H9 (cell line): ENCODE data around the gene RAB25. TPM values are rescaled to one million over a fixed set of nuclear protein-coding genes. Genes with fewer than 3 reads are reported as not detected.
"Not testable (repeated sequence)": the region's sequence is repeated elsewhere in the genome, so short reads cannot be mapped to it uniquely, and the experiment has no call there.

Source experiments
- DNase-seq: peaks from one replicate; pipeline ENCODE4 v3.0.0-alpha.2; 2017
- H2AFZ ChIP-seq: one replicate; pipeline ENCODE4 v1.6.1; 2013; ENCODE audit warnings: mild to moderate bottlenecking, low read length, control low read depth, moderate library complexity
- H2AK5ac ChIP-seq: 2 replicates; pipeline ENCODE4 v1.6.1; 2013; ENCODE audit warnings: low read length, control low read depth, mixed read lengths; ENCODE audit not compliant: insufficient read length
- H2BK120ac ChIP-seq: one replicate; pipeline ENCODE4 v1.6.1; 2013; ENCODE audit warnings: low read depth, mild to moderate bottlenecking, low read length, control low read depth, inconsistent platforms; ENCODE audit not compliant: poor library complexity, severe bottlenecking
- H2BK12ac ChIP-seq: 2 replicates; pipeline ENCODE4 v1.6.1; 2013; ENCODE audit warnings: low read length, control low read depth, mixed read lengths, low read depth; ENCODE audit not compliant: insufficient read length
- H2BK15ac ChIP-seq: 2 replicates; pipeline ENCODE4 v1.6.1; 2013; ENCODE audit warnings: low read depth, low read length, control low read depth
- H2BK20ac ChIP-seq: one replicate; pipeline ENCODE4 v1.6.1; 2013; ENCODE audit warnings: low read depth, mild to moderate bottlenecking, low read length, control low read depth, inconsistent platforms; ENCODE audit not compliant: poor library complexity, severe bottlenecking
- H2BK5ac ChIP-seq: 2 replicates; pipeline ENCODE4 v1.6.1; 2013; ENCODE audit warnings: low read length, control low read depth, mixed read lengths; ENCODE audit not compliant: insufficient read length
- H3K14ac ChIP-seq: 2 replicates; pipeline ENCODE4 v1.6.1; 2013; ENCODE audit warnings: low read length, control low read depth; ENCODE audit not compliant: insufficient read depth
- H3K18ac ChIP-seq: 2 replicates; pipeline ENCODE4 v1.6.1; 2013; ENCODE audit warnings: low read depth, mild to moderate bottlenecking, mixed read lengths, low read length, control low read depth; ENCODE audit not compliant: insufficient read length
- H3K23ac ChIP-seq: 2 replicates; pipeline ENCODE4 v1.6.1; 2013; ENCODE audit warnings: low read length, control low read depth, mixed read lengths, low read depth; ENCODE audit not compliant: insufficient read length
- H3K23me2 ChIP-seq: 2 replicates; pipeline ENCODE4 v1.6.1; 2013; ENCODE audit warnings: low read depth, mild to moderate bottlenecking, mixed read lengths, low read length, control low read depth; ENCODE audit not compliant: insufficient read length, poor library complexity, severe bottlenecking
- H3K27ac ChIP-seq: 2 replicates; pipeline ENCODE4 v1.5.1; 2013; ENCODE audit warnings: low read length, control low read depth, mixed read lengths, low read depth; ENCODE audit not compliant: insufficient read length
- H3K27me3 ChIP-seq: 2 replicates; pipeline ENCODE4 v1.6.1; 2013; ENCODE audit warnings: low read length, control low read depth, inconsistent platforms; ENCODE audit not compliant: insufficient read depth
- H3K4ac ChIP-seq: 2 replicates; pipeline ENCODE4 v1.6.1; 2013; ENCODE audit warnings: low read depth, mild to moderate bottlenecking, control low read depth, inconsistent platforms, low read length, moderate library complexity
- H3K4me1 ChIP-seq: 2 replicates; pipeline ENCODE4 v1.6.1; 2013; ENCODE audit warnings: low read length, control low read depth, inconsistent platforms; ENCODE audit not compliant: insufficient read depth
- H3K4me2 ChIP-seq: 2 replicates; pipeline ENCODE4 v1.6.1; 2013; ENCODE audit warnings: low read length, control low read depth, mixed read lengths; ENCODE audit not compliant: insufficient read length, insufficient read depth
- H3K56ac ChIP-seq: 2 replicates; pipeline ENCODE4 v1.6.1; 2013; ENCODE audit warnings: low read depth, mild to moderate bottlenecking, mixed read lengths, low read length, control low read depth; ENCODE audit not compliant: insufficient read length
- H3K79me1 ChIP-seq: 2 replicates; pipeline ENCODE4 v1.6.1; 2013; ENCODE audit warnings: low read depth, mild to moderate bottlenecking, moderate library complexity, low read length, control low read depth, inconsistent platforms; ENCODE audit not compliant: insufficient read depth, poor library complexity, severe bottlenecking
- H3K79me2 ChIP-seq: 2 replicates; pipeline ENCODE4 v1.6.1; 2013; ENCODE audit warnings: low read length, control low read depth, inconsistent platforms; ENCODE audit not compliant: insufficient read depth
- H3K9ac ChIP-seq: 2 replicates; pipeline ENCODE4 v1.6.1; 2013; ENCODE audit warnings: low read length, control low read depth, mixed read lengths; ENCODE audit not compliant: insufficient read length; ENCODE audit errors: extremely low read depth
- H3K9me3 ChIP-seq: one replicate; pipeline ENCODE4 v1.6.1; 2013; ENCODE audit warnings: low read depth, low read length, inconsistent platforms; ENCODE audit not compliant: control insufficient read depth
- H3T11ph ChIP-seq: one replicate; pipeline ENCODE4 v1.6.1; 2013; ENCODE audit warnings: mild to moderate bottlenecking, low read length, control low read depth, inconsistent platforms
- H4K20me1 ChIP-seq: one replicate; pipeline ENCODE4 v1.6.1; 2013; ENCODE audit not compliant: control insufficient read depth, insufficient read length, insufficient read depth
- H4K5ac ChIP-seq: 2 replicates; pipeline ENCODE4 v1.6.1; 2013; ENCODE audit warnings: low read depth, mild to moderate bottlenecking, mixed read lengths, low read length, control low read depth; ENCODE audit not compliant: insufficient read length
- H4K8ac ChIP-seq: replicated peaks from 2 replicates; pipeline ENCODE4 v1.6.1; 2013; ENCODE audit warnings: low read length, control low read depth, mixed read lengths, low read depth; ENCODE audit not compliant: insufficient read length
- H4K91ac ChIP-seq: 2 replicates; pipeline ENCODE4 v1.6.1; 2013; ENCODE audit warnings: low read depth, mild to moderate bottlenecking, moderate library complexity, mixed read lengths, low read length, control low read depth; ENCODE audit not compliant: insufficient read length
- H3K27ac Mint-ChIP-seq, 3 experiments: 2 replicates in 2 of 3; 3 replicates in 1 of 3; pipeline ENCODE4 v1.8.0; 2020 to 2021; ENCODE audit warnings: mixed read lengths in 3 of 3, mild to moderate bottlenecking in 1 of 3, moderate library complexity in 1 of 3
- H3K27me3 Mint-ChIP-seq: 2 replicates; pipeline ENCODE4 v1.8.0; 2021; ENCODE audit warnings: low read depth, mild to moderate bottlenecking, moderate library complexity, mixed read lengths
- H3K36me3 Mint-ChIP-seq, 3 experiments: 2 replicates in 2 of 3; 3 replicates in 1 of 3; pipeline ENCODE4 v1.8.0; 2020 to 2021; ENCODE audit warnings: low read depth in 3 of 3, mixed read lengths in 3 of 3; ENCODE audit not compliant: insufficient read depth in 1 of 3
- H3K4me1 Mint-ChIP-seq, 2 experiments: 2 replicates each; pipeline ENCODE4 v1.8.0; 2020; ENCODE audit warnings: mixed read lengths in 2 of 2
- H3K4me3 Mint-ChIP-seq, 2 experiments: 2 replicates in 1 of 2; 3 replicates in 1 of 2; pipeline ENCODE4 v1.8.0; 2020 to 2021; ENCODE audit warnings: mild to moderate bottlenecking in 2 of 2, mixed read lengths in 2 of 2, moderate library complexity in 1 of 2
- H3K9me3 Mint-ChIP-seq, 2 experiments: 2 replicates in 1 of 2; 3 replicates in 1 of 2; pipeline ENCODE4 v1.8.0; 2020; ENCODE audit warnings: mild to moderate bottlenecking in 2 of 2, mixed read lengths in 2 of 2, moderate library complexity in 1 of 2
- CTCF ChIP-seq: fragments of 200-600 bp; sonication (generic); conservative IDR thresholded peaks from 3 replicates; pipeline ENCODE4 v1.8.0; 2021; ENCODE audit warnings: antibody characterized with exemption, mild to moderate bottlenecking
- WGBS: extraction: QIAGEN DNeasy Blood & Tissue Kit; methylation state at CpG from one replicate; pipeline ENCODE4 v1.1.7; 2013; ENCODE audit warnings: missing lambda C conversion rate, low lambda C conversion rate, mixed read lengths; ENCODE audit not compliant: insufficient read length; ENCODE audit errors: extremely low coverage; 5-methylcytosine and 5-hydroxymethylcytosine counted together
- total RNA-seq: library from RNA; stranded (reverse); gene quantifications from 2 replicates; pipeline ENCODE4 v1.2.1, GENCODE V29; 2021

Gene RAB25
- total RNA-seq, 1 experiment from 2014 or later: 43.1 TPM

GRCh38 chr1:156115514-156116374 is 54.8 kb downstream of the RAB25 start:
- no peaks in the 10 kb centered on the region for H4K20me1 ChIP-seq
- no CpG with 5 or more reads among the region's 19 CpGs for WGBS
- H3K27me3 Mint-ChIP-seq: peaks cover 9% of the 10 kb centered on the region

GRCh38 chr1:156116731-156117130 is 55.8 kb downstream of the RAB25 start:
- not testable (repeated sequence) for H2AFZ ChIP-seq, H3K9me3 ChIP-seq, H3T11ph ChIP-seq, H3K4ac ChIP-seq, H3K4me2 ChIP-seq, H3K27ac ChIP-seq, H2BK15ac ChIP-seq, H3K79me1 ChIP-seq, H3K56ac ChIP-seq, H3K4me1 ChIP-seq, H3K79me2 ChIP-seq, H2BK120ac ChIP-seq, H3K27me3 Mint-ChIP-seq, DNase-seq, H3K23ac ChIP-seq, H2BK20ac ChIP-seq, H4K20me1 ChIP-seq, H3K18ac ChIP-seq, H3K14ac ChIP-seq, H2BK12ac ChIP-seq, H4K8ac ChIP-seq, H4K5ac ChIP-seq, H3K36me3 Mint-ChIP-seq, H2BK5ac ChIP-seq, H3K9ac ChIP-seq, H3K9me3 Mint-ChIP-seq, H2AK5ac ChIP-seq, H4K91ac ChIP-seq, H3K27me3 ChIP-seq
- Mint-ChIP-seq H3K4me3 (peak overlapping the region; percentile 80 to 93; a peak in 3 of 5 replicates), H3K4me1 (peaks cover 49 to 64% of the 10 kb centered on the region in 2 experiments), H3K27ac (peak overlapping the region in 1 of 3 experiments; percentile 89; a peak in 1 of 7 replicates)
- peaks cover 13% of the 10 kb centered on the region for H3K23me2 ChIP-seq
- no CpG with 5 or more reads among the region's 5 CpGs for WGBS

More at GRCh38 chr1:156115514-156116374, 54.8 kb downstream of the RAB25 start:
- no peak for TF ChIP-seq CTCF
- Histone ChIP-seq H2AK5ac (no peak overlapping the region), H3K56ac (no peak overlapping the region), H2BK15ac (no peak overlapping the region), H3K23ac (no peak overlapping the region), H3K79me1 (no peaks in the 10 kb centered on the region), H3K79me2 (no peaks in the 10 kb centered on the region), H3K27ac (no peak overlapping the region), H4K8ac (no peak overlapping the region), H3K18ac (no peak overlapping the region), H2BK20ac (no peak overlapping the region), H3K9me3 (no peaks in the 10 kb centered on the region), H4K5ac (no peak overlapping the region), H2BK12ac (no peak overlapping the region), H3K23me2 (peaks cover 13% of the 10 kb centered on the region), H2BK120ac (no peak overlapping the region), H2BK5ac (no peak overlapping the region), H2AFZ (no peak overlapping the region), H4K91ac (no peak overlapping the region), H3K4ac (no peak overlapping the region), H3K27me3 (no peaks in the 10 kb centered on the region), H3K4me1 (no peaks in the 10 kb centered on the region), H3K9ac (no peak overlapping the region), H3K14ac (no peak overlapping the region), H3K4me2 (peak overlapping the region; percentile 95), H3T11ph (no peak overlapping the region)
- Mint-ChIP-seq H3K4me3 (peak overlapping the region; percentile 80 to 93), H3K27ac (peak overlapping the region in 1 of 3 experiments; percentile 92; a peak in 1 of 7 replicates), H3K9me3 (no peaks in the 10 kb centered on the region; a peak in 1 of 5 replicates), H3K36me3 (peaks cover 0 to 9% (median 2%) of the 10 kb centered on the region in 3 experiments; a peak in 3 of 7 replicates), H3K4me1 (peaks cover 41 to 56% of the 10 kb centered on the region in 2 experiments)
- peak; percentile 68 for DNase-seq
